Pancreas (tissue), 10 donors: ENCODE measurements around the gene EXOC7. TPM values are rescaled to one million over a fixed set of nuclear protein-coding genes. Genes with fewer than 3 reads are reported as not detected.

ENCODE experiments used
- ATAC-seq, 4 donors: fragments of 200-7000 bp; cut with Tn5 transposase; one replicate each; pipeline versions ENCODE4 v1.8.0 to v1.9.1; 2020; ENCODE audit warnings: mild to moderate bottlenecking in 4 of 4, moderate library complexity in 4 of 4
- DNase-seq, 6 donors: peaks; one replicate each; pipeline ENCODE4 v3.0.0-alpha.2; 2020
- FAIRE-seq: peaks from 2 replicates; lab custom pipeline; 2012; peaks lifted over from hg19 to GRCh38; lab: Jason Lieb, UNC
- H3K27ac ChIP-seq, 4 donors: fragments of 200-600 bp; sonication (generic); 1 replicate in 3 of 4; 2 replicates in 1 of 4; pipeline versions ENCODE4 v1.5.0 to v1.8.0; 2020
- H3K27me3 ChIP-seq, 4 donors: fragments of 200-600 bp; one replicate each; pipeline ENCODE4 v1.8.0; 2021
- H3K36me3 ChIP-seq, 3 donors: fragments of 200-600 bp; sonication (generic) in 1 of 3; one replicate each; pipeline versions ENCODE4 v1.5.0 to v1.8.0; 2020 to 2021
- H3K4me1 ChIP-seq, 3 donors: fragments of 200-600 bp; one replicate each; pipeline ENCODE4 v1.8.0; 2021
- H3K4me3 ChIP-seq, 4 donors: fragments of 200-600 bp; sonication (generic) in 2 of 4; one replicate each; pipeline versions ENCODE4 v1.5.0 to v1.8.0; 2020 to 2021
- H3K9me3 ChIP-seq, 4 donors: fragments of 200-600 bp; one replicate each; pipeline ENCODE4 v1.8.0; 2021
- CTCF ChIP-seq, 4 donors: fragments of 200-600 bp; sonication (generic) in 3 of 4; IDR thresholded peaks; one replicate each; pipeline versions ENCODE4 v1.5.0 to v1.8.0; 2021; ENCODE audit warnings: antibody characterized with exemption in 4 of 4
- WGBS, 2 donors: extraction: QIAGEN DNeasy Blood & Tissue Kit; methylation state at CpG; one replicate each; pipeline ENCODE4 v1.1.7; 2013; 5-methylcytosine and 5-hydroxymethylcytosine counted together
- intact Hi-C, 3 donors: fragments of 100-400 bp; cut with DNase I; formaldehyde crosslinking; loops; one replicate each; pipeline versions ENCODE4 v1.11.1 to v1.14.2; 2022
- polyA plus RNA-seq, 2 donors: library from polyadenylated mRNA; stranded (reverse); fragments of 200-250 nt; gene quantifications; one replicate each; pipeline ENCODE4 v1.2.3, GENCODE V29; 2013
- total RNA-seq, 6 donors: library from RNA; stranded (reverse); fragmentation: NEBNext Ultra II Directional in 4 of 6; extraction: Animal tissue kit (Norgen Biotek cat#: 25700) in 4 of 6; gene quantifications; one replicate each; pipeline versions ENCODE4 v1.2.1 to v1.2.4, GENCODE V29; 2021 to 2023
- donor health status: healthy with polysubstance abuse.
- donor health status: DM: no; HTN: no; CAD: no; lungs with moderate emphysema.
- donor health status: DM: no; HTN: no; CAD: no.
- donor health status: control.
- donor health status: control.
- donor health status: Bipolar disorder and iron deficiency.
- donor health status: DM: yes; HTN: yes; CAD: no.
- donor health status: DM: no; HTN: no; CAD: no.
- donor health status: DM: no; HTN: no; CAD: no.
- donor health status: DM: yes; HTN: yes; CAD: no.

The EXOC7 gene
- total and polyA plus RNA-seq, 8 donors, result 38.4 to 103 (median 56.6) TPM

GRCh38 chr17:76121932-76122430 is 18.4 kb upstream of the EXOC7 start:
- Histone ChIP-seq H3K36me3 (no peaks in the 10 kb centered on the region), H3K27me3 (no peaks in the 10 kb centered on the region), H3K4me1 (peaks cover 0 to 4% (median 0%) of the 10 kb centered on the region in 3 donors), H3K27ac (no peak overlapping the region), H3K9me3 (no peaks in the 10 kb centered on the region), H3K4me3 (peak overlapping the region in 2 of 4 donors; percentile 28 to 39)
- intact Hi-C loops, result loop anchor here in 2 of 3 donors (5.0 kb wide), 2 partner anchors 155 to 160 kb away; no protein-coding TSS in a partner anchor
- TF ChIP-seq CTCF (IDR thresholded peaks at IDR 0.05), result no peak
- ATAC-seq (peak; percentile 46 to 60 (median 55)), DNase-seq (peak in 1 of 6 donors; percentile 75), FAIRE-seq (no peak)
- WGBS, 2 donors, result 42 to 47% methylated on average over 41 to 42 of the region's 42 CpGs

DNA sequence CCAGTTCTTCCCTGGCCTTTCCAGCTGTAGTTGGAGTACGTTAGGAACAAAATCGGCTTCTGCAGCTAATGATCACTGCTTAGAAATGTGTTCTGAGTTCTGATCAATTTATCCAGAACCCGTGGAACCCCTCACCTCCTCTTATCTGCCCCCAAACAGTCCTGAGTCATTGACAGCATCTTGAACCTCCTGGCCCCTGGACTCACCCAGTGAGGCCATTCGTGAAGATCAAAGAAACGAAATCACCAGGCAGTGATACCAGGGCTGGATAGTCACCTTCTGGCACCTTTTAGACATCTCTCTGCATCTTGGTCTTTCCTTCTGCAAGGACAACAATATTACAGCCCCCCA is 17.0 kb upstream of the EXOC7 start:
- Histone ChIP-seq H3K27me3 (no peaks in the 10 kb centered on the region), H3K4me1 (peaks cover 0 to 4% (median 0%) of the 10 kb centered on the region in 3 donors), H3K36me3 (no peaks in the 10 kb centered on the region), H3K9me3 (no peaks in the 10 kb centered on the region), H3K27ac (no peak overlapping the region), H3K4me3 (no peak overlapping the region)
- WGBS, 2 donors, result 79 to 85% methylated on average over 5 of the region's 5 CpGs
- FAIRE-seq (no peak), ATAC-seq (no peak), DNase-seq (no peak)
- no peak for TF ChIP-seq CTCF (IDR thresholded peaks at IDR 0.05)
- intact Hi-C loops, result loop anchor here in 2 of 3 donors (5.0 kb wide), 2 partner anchors 157 to 162 kb away; no protein-coding TSS in a partner anchor

GRCh38 chr17:76119409-76120371 is 16.1 kb upstream of the EXOC7 start:
- H3K4me1 ChIP-seq, result peaks cover 0 to 4% (median 0%) of the 10 kb centered on the region in 3 donors
- FAIRE-seq (no peak), DNase-seq (peak in 1 of 6 donors; percentile 52), ATAC-seq (no peak)
- no peaks in the 10 kb centered on the region for H3K36me3 ChIP-seq
- H3K9me3 ChIP-seq, result no peaks in the 10 kb centered on the region
- intact Hi-C loops, result loop anchor here in 2 of 3 donors (5.0 kb wide), 3 partner anchors 33 to 163 kb away; no protein-coding TSS in a partner anchor
- H3K27me3 ChIP-seq, result no peaks in the 10 kb centered on the region
- no peak overlapping the region for H3K27ac ChIP-seq
- WGBS, 2 donors, result 77 to 79% methylated on average over 19 of the region's 19 CpGs
- TF ChIP-seq CTCF (IDR thresholded peaks at IDR 0.05), result no peak
- no peak overlapping the region for H3K4me3 ChIP-seq

GRCh38 chr17:76115138-76115754 is 11.7 kb upstream of the EXOC7 start:
- Histone ChIP-seq H3K27me3 (no peaks in the 10 kb centered on the region), H3K36me3 (no peaks in the 10 kb centered on the region), H3K4me1 (no peaks in the 10 kb centered on the region), H3K9me3 (no peaks in the 10 kb centered on the region), H3K4me3 (no peak overlapping the region), H3K27ac (no peak overlapping the region)
- intact Hi-C loops, result loop anchor here in 1 of 3 donors (5.0 kb wide), 1 partner anchor 37 kb away; no protein-coding TSS in a partner anchor
- DNase-seq, result no peak
- ATAC-seq, result no peak
- WGBS, 2 donors, result 82 to 88% methylated on average over 7 of the region's 7 CpGs
- TF ChIP-seq CTCF (IDR thresholded peaks at IDR 0.05), result no peak
- no peak for FAIRE-seq
